Spleen (tissue), 7 donors: ENCODE measurements around the gene RIPK3.

Experiments used
- POLR2A ChIP-seq, 3 donors: fragments of 450-650 bp; IDR thresholded peaks; one replicate each; pipeline ENCODE4 v1.5.1; 2017; ENCODE audit warnings: antibody characterized with exemption in 3 of 3, mild to moderate bottlenecking in 1 of 3
- TF ChIP-seq, protein P1 (sequence below), 11 experiments: fragments of 200-600 bp in 7 of 11; fragments of 450-650 bp in 4 of 11; sonication (generic) in 4 of 11; IDR thresholded peaks in 8 of 11; conservative IDR thresholded peaks in 3 of 11; 1 replicate in 7 of 11; 2 replicates in 4 of 11; pipeline versions ENCODE4 v1.4.0 to v1.8.0; 2016 to 2021; ENCODE audit warnings: antibody characterized with exemption in 11 of 11, inconsistent platforms in 4 of 11, mild to moderate bottlenecking in 1 of 11
- donor health status: DM: no; HTN: no; CAD: no; lungs with moderate emphysema.
- donor health status: DM: no; HTN: no; CAD: no.
- donor health status: DM: no; HTN: no; CAD: no.

DNA sequence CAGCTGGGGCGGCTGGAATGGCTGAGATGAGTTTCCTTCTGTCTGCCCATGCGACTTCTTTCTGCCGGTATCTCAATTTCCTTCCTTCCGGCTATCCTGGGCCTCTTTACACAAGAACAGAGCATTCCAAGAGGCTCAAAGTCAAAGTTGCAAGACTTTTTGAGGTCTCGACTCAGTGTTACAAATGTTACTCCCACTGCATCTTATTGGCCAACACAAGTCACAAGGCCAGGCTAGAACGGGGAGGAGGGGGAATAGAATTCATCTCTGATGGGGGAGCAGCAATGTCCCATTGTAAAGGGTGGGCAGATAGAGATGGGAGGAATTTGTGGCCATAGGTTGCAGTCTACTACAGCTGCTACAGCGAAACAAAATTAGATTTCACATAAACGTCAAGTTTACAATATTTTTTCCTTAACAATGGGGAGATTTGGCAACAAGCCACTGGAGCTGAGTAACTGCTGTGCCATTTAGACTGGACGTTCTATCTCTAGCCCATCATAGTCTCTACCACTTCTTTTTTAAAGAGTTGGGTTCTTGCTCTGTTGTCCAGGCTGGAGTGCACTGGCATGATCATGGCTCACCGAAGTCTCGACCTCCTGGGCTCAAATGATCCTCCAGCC is 49.5 kb upstream of the RIPK3 start:
- TF ChIP-seq POLR2A (IDR thresholded peaks at IDR 0.05), result no peak
- TF ChIP-seq, protein P1, sequence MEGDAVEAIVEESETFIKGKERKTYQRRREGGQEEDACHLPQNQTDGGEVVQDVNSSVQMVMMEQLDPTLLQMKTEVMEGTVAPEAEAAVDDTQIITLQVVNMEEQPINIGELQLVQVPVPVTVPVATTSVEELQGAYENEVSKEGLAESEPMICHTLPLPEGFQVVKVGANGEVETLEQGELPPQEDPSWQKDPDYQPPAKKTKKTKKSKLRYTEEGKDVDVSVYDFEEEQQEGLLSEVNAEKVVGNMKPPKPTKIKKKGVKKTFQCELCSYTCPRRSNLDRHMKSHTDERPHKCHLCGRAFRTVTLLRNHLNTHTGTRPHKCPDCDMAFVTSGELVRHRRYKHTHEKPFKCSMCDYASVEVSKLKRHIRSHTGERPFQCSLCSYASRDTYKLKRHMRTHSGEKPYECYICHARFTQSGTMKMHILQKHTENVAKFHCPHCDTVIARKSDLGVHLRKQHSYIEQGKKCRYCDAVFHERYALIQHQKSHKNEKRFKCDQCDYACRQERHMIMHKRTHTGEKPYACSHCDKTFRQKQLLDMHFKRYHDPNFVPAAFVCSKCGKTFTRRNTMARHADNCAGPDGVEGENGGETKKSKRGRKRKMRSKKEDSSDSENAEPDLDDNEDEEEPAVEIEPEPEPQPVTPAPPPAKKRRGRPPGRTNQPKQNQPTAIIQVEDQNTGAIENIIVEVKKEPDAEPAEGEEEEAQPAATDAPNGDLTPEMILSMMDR (IDR thresholded peaks at IDR 0.05 in 8 of 11, conservative IDR thresholded peaks at IDR 0.05 in 3 of 11), result no peak
